ENCODE measurements around the gene GPR75.

GPR75 gene

DNA sequence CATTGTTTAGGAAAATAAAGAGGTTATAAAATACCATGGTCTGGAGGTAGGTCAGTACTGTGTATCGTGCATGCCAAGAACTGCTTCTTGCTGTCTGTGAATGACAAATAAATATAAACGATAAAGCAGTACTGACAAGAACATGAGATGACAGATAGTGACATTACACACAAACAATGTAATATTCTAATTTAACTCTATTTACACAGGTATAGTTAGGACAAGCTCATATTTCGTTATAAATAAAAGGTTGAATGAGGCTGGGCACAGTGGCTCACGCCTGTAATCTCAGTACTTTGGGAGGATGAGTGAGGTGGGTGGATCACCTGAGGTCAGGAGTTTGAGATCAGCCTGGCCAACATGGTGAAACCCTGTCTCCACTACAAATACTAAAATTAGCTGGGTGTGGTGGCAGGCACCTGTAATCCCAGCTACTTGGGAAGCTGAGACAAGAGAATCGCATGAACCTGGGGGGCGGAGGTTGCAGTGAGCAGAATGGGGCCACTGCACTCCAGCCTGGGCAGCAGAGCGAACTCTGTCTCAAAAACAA lies 14.7 kb upstream of the GPR75 start:
- TF ChIP-seq, protein P1, sequence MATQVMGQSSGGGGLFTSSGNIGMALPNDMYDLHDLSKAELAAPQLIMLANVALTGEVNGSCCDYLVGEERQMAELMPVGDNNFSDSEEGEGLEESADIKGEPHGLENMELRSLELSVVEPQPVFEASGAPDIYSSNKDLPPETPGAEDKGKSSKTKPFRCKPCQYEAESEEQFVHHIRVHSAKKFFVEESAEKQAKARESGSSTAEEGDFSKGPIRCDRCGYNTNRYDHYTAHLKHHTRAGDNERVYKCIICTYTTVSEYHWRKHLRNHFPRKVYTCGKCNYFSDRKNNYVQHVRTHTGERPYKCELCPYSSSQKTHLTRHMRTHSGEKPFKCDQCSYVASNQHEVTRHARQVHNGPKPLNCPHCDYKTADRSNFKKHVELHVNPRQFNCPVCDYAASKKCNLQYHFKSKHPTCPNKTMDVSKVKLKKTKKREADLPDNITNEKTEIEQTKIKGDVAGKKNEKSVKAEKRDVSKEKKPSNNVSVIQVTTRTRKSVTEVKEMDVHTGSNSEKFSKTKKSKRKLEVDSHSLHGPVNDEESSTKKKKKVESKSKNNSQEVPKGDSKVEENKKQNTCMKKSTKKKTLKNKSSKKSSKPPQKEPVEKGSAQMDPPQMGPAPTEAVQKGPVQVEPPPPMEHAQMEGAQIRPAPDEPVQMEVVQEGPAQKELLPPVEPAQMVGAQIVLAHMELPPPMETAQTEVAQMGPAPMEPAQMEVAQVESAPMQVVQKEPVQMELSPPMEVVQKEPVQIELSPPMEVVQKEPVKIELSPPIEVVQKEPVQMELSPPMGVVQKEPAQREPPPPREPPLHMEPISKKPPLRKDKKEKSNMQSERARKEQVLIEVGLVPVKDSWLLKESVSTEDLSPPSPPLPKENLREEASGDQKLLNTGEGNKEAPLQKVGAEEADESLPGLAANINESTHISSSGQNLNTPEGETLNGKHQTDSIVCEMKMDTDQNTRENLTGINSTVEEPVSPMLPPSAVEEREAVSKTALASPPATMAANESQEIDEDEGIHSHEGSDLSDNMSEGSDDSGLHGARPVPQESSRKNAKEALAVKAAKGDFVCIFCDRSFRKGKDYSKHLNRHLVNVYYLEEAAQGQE (IDR thresholded peaks at IDR 0.05; ENCODE audit: insufficient replicate concordance, low read depth): no peak
- TF ChIP-seq GABPA (IDR thresholded peaks at IDR 0.05; ENCODE audit: low read depth) (no peak), POLR2AphosphoS5 (IDR thresholded peaks at IDR 0.05; ENCODE audit: low read depth) (no peak), SPI1 (IDR thresholded peaks at IDR 0.05; ENCODE audit: borderline replicate concordance, low read depth) (no peak)
- TF ChIP-seq, protein P2, sequence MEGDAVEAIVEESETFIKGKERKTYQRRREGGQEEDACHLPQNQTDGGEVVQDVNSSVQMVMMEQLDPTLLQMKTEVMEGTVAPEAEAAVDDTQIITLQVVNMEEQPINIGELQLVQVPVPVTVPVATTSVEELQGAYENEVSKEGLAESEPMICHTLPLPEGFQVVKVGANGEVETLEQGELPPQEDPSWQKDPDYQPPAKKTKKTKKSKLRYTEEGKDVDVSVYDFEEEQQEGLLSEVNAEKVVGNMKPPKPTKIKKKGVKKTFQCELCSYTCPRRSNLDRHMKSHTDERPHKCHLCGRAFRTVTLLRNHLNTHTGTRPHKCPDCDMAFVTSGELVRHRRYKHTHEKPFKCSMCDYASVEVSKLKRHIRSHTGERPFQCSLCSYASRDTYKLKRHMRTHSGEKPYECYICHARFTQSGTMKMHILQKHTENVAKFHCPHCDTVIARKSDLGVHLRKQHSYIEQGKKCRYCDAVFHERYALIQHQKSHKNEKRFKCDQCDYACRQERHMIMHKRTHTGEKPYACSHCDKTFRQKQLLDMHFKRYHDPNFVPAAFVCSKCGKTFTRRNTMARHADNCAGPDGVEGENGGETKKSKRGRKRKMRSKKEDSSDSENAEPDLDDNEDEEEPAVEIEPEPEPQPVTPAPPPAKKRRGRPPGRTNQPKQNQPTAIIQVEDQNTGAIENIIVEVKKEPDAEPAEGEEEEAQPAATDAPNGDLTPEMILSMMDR (IDR thresholded peaks at IDR 0.05; ENCODE audit: insufficient read depth, low read length): no peak
- no peak for DNase-seq (ENCODE audit: low read depth in 1 of 2, low spot score in 1 of 2)
- no peak overlapping the region for H3K4me3 ChIP-seq (replicated peaks; ENCODE audit: insufficient read depth, low read length)
- H3K27ac ChIP-seq (replicated peaks): no peak overlapping the region
- no peaks in the 10 kb centered on the region for H3K27me3 ChIP-seq (ENCODE audit: insufficient read depth, poor library complexity, severe bottlenecking)

DNA sequence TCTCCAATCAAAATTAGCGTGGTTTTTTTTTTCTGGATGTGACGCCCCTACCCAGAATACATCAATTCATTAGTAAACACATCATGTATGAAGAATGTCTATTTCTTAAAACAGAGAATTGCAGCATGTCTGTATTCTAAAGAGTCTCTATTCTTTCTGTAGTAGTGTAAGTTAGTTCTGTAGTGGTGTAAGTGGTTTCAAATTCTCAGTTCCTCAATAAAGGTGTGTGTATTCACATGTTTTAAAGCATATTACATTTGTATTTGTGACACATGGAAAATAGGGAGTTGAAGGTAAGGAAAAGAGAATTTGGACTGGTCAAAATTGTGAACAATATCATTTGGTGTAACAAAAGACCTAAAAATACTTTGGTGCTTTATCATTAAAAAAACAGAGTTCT lies 8.0 kb upstream of the GPR75 start:
- no peak for TF ChIP-seq POLR2AphosphoS5 (IDR thresholded peaks at IDR 0.05; ENCODE audit: low read depth)
- TF ChIP-seq GABPA (IDR thresholded peaks at IDR 0.05; ENCODE audit: low read depth): no peak
- TF ChIP-seq, protein P2 (IDR thresholded peaks at IDR 0.05; ENCODE audit: insufficient read depth, low read length): no peak
- TF ChIP-seq, protein P1 (IDR thresholded peaks at IDR 0.05; ENCODE audit: insufficient replicate concordance, low read depth): no peak
- no peak for TF ChIP-seq SPI1 (IDR thresholded peaks at IDR 0.05; ENCODE audit: borderline replicate concordance, low read depth)
- DNase-seq (ENCODE audit: low read depth in 1 of 2, low spot score in 1 of 2): no peak
- no peak overlapping the region for H3K4me3 ChIP-seq (replicated peaks; ENCODE audit: insufficient read depth, low read length)
- no peak overlapping the region for H3K27ac ChIP-seq (replicated peaks)
- H3K27me3 ChIP-seq (ENCODE audit: insufficient read depth, poor library complexity, severe bottlenecking): no peaks in the 10 kb centered on the region

DNA sequence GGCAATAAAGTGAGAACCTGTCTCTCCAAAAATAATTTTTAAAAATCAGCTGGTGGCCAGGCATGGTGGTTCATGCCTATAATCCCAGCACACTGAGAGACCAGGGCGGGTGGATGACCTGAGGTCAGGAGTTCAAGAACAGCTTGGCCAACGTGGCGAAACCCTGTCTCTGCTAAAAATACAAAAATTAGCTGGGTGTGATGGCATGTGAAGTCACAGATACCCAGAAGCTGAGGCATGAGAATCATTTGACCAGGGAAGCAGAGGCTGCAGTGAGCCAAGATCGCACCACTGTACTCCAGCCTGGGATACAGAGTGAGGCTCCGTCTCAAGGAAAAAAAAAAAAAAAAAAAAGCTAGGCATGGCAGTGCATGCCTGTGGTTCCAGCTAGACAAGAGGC lies 7.4 kb upstream of the GPR75 start:
- H3K27me3 ChIP-seq (ENCODE audit: insufficient read depth, poor library complexity, severe bottlenecking): no peaks in the 10 kb centered on the region
- TF ChIP-seq POLR2AphosphoS5 (IDR thresholded peaks at IDR 0.05; ENCODE audit: low read depth): no peak
- TF ChIP-seq, protein P1 (IDR thresholded peaks at IDR 0.05; ENCODE audit: insufficient replicate concordance, low read depth): no peak
- TF ChIP-seq, protein P2 (IDR thresholded peaks at IDR 0.05; ENCODE audit: insufficient read depth, low read length): no peak
- no peak for TF ChIP-seq GABPA (IDR thresholded peaks at IDR 0.05; ENCODE audit: low read depth)
- no peak for TF ChIP-seq SPI1 (IDR thresholded peaks at IDR 0.05; ENCODE audit: borderline replicate concordance, low read depth)
- H3K27ac ChIP-seq (replicated peaks): no peak overlapping the region
- no peak overlapping the region for H3K4me3 ChIP-seq (replicated peaks; ENCODE audit: insufficient read depth, low read length)
- DNase-seq (ENCODE audit: low read depth in 1 of 2, low spot score in 1 of 2): no peak
